ENCODE results near the gene IMPDH1.

Gene IMPDH1

DNA sequence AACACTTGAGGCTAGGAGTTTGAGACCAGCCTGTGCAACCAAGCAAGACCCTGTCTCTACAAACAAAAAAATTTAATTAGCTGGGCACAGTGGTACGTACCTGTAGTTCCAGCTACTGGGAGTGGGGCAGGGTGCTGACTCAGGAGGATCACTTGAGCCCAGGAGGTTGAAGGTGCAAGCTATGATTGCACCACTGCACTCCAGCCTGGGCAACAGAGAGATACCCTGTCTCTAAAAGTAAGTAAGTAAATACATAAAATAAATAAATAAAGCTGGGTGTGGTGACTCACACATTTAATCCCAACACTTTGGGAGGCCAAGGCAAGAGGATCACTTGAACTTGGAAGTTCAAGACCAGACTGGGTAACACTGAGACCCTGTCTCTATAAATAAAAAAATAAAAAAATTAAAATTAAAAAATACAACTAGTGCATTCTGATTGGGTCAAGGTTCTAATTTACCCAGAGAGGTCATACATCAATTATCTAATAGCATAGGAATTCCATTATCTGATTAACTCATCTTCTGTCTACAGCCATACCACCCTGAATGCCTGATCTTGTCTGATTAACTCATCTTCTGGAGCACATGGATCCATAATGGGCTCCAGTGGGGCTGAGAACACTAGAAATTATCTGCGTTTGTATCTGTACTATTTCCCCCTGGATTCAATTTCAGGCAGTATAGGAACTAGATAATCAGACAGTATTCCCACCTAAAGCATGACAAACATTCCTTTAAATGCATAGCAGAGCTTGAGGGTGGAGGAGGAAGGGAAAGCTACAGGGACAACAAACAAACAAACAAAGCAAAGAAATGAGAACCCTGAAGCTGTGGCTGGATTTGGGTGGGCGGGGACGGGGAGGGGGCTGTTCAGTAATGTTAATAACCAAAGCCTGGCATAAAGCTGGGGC lies 24.9 kb upstream of the IMPDH1 start:
- no peak for DNase-seq

DNA sequence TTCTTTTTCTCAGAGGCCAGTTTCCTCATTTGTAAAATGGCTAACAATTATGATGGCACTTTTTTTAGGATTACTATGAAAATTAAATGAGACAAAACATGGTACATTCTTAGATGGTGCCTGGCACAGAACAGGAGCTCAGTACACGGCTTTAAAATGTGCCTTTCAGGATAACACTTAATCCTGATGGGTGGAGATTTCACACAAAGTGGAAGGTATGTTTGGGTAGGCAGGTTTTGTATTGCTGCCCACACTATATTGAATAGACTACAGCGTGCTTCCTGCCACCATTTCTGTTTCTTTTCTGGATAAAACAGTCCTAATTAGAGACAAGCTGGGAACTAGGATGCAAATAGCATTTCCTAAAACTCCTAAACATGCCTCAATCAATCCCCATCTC lies 22.0 kb upstream of the IMPDH1 start:
- DNase-seq = no peak

DNA sequence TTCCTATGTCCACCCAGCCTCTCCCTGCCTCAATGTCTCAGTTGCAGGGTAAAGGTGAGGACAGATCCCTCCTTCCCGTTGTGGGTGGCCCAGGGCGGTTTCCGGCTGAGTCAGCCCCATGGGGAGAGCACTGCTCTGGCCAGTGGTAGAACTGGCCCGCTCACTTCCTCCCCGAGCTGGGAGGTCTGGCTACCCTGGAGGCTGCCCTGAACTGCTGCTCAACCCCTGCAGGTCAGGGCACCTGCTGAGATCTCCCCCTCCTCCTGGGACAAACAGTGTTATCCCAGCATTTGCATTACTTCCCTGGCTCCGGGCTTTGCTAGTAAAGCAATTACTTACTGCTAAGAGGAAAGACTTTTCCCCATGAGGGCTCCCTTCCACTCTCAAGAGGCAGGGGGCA lies 21.4 kb upstream of the IMPDH1 start:
- DNase-seq = no peak

DNA sequence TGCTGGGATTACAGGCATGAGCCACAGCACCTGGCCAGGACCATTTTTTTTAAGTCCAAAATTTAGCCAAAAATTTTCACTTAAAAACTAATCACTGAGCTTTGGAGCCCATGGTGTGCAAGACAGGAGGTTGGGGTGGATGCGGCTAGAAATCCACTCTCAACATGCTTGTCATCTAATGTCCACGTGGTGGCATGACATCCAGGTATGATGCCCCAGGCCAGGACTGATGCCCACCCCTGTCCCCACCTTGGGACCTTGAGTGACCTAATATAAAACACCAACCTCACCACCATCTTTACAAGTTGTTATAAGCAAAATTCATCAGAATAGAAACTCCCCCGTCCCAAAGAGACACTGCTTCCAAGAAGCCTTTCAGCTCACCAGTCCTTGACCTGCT lies 20.4 kb upstream of the IMPDH1 start:
- DNase-seq = no peak

DNA sequence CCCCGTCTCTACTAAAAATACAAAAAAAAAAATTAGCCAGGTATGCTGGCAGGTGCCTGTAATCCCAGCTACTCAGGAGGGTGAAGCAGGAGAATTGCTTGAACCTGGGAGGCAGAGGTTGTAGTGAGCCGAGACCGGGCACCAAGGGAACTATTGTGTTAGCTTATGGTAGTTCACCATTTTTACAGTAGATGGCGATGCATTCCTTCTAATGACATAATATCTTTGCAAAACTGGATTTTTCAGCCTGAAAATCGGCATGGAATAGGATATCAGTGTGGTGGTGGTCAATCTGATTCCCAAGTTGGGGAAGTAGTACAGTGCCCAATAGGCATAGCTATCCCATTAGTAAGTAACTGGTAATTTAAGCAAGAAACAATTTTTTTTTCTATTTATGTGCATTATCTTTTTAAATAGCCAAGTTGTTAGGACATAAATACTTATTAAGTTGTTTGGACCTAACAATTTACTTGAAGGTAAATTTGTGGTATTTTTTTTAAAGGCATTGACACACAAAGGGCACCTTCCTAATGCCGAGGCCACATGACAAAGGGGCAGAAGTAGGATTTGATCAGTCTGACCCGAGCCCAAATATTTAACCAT lies 17.6 kb upstream of the IMPDH1 start:
- no peak for DNase-seq

DNA sequence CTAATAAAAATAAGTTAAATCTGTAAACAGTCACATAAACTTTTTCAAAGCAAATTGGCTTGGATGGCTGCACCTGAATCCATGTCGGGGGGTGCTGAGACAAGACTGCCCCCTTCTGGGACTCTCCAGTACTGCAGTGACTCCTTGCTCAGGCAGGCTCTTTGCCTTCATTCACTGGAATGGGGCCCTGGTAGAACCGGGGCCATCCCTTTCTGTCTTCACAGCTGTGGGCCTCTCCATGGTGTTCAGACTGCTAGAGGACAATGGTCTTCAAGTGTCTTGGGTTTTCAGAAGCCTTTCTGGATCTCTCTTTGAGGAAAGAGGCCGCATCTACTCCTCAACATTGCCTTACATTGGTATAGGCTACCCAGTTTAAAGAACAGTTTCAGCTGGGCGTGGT lies 16.1 kb upstream of the IMPDH1 start:
- peak; percentile 97 for DNase-seq

DNA sequence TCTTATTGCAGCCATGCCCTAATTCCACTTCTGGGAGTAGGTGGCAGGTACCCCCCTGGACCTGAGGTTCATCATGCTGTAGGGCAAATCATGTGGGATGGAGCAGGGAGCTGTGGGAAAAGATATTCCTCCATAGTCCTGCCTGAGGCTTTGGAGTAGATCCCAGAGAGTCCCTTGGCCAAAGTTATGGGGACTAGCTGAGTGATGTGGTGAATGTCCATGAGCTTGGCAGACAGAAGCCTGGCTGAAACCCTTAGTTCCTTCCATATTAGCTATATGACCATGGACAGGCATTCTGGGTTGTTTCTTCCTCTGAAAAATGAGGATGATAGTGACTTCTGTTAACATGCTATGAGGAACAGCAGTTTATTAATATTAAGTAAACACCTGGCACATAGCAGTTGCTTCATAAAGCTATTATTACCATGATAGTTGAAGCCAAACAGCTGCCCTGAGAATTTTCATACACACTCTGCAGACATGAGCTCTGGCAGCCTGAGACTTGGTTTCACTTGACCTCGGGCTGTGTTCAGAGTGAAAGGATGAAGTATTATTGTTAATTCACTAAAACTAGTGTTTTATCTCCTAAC lies 15.0 kb upstream of the IMPDH1 start:
- no peak for DNase-seq

DNA sequence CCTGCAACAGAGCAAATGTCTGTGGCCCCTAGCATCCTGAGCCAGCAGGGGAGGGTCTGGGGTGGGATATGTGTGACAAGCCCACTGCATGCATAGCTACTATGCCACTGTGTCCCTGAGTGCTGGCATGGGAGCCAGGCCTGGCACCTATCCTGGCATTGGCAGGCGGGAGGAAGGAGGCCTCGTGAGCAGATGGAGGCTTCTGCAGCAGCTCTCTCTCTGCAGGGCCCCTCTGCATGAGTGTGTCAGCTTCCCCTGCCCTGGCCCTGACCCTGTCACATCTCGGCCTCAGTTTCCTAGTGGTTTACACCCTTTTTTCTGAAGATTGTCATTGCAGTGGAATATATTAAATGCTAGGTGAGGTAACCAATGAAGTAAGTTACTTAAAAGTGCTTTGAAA lies 13.1 kb upstream of the IMPDH1 start:
- DNase-seq = no peak

DNA sequence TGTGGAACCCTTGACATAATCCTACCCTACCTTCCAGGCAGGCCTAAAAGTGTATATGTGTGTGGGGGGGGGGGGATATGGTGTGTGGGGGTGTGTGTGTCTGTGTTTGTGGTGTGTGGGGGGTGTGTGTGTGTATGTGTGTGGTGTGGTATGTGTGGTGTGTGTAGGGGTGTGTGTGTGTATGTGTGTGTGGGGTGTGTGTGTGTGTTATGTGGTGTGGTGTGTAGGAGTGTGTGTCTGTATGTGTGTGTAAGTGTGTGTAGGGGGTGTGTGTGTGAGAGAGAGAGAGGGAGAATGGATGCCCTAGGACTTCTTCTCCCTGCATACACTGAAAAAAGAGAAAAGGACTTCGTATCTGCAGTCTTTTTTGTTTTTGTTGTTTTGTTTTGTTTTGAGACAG lies 12.3 kb upstream of the IMPDH1 start:
- DNase-seq = no peak

DNA sequence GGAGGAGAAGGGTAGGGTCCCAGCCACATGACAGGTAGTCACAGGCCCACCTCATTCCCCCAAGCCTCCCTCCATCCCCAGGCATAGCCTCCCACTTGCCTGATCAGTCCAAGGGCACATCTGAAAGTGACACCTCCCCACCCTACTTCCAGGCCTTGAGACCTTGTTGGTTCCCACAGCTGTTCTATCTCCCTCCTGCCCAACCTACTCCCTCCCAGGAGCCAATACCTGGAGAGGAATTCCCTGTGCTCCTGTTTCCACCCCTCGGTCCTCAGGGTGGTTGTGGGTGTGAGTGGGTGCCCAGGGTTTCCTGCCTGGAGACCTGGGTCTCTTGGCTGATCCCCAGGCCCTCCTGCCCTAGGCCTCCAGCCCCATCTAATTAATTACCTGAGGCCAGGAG lies 11.6 kb upstream of the IMPDH1 start:
- no peak for DNase-seq

DNA sequence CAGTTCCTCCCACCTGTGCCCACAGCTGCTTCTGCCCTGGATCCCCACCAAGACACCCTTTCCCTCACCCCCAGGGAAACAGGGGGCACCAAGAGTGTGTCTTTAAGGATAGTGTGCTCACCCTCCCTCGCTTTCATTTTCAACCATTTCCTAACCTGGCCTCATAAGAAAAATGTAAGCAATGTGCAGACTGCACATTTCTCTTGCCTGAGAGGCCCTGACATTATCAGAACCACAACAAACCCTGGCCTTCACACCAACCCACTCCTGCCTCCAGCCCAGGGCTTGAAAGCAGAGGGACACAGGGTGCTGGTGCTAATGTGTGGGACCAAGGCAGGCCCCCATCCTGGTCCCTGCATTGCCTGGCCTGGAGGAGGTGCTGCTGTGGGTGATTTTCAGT lies 11.0 kb upstream of the IMPDH1 start:
- DNase-seq = no peak

DNA sequence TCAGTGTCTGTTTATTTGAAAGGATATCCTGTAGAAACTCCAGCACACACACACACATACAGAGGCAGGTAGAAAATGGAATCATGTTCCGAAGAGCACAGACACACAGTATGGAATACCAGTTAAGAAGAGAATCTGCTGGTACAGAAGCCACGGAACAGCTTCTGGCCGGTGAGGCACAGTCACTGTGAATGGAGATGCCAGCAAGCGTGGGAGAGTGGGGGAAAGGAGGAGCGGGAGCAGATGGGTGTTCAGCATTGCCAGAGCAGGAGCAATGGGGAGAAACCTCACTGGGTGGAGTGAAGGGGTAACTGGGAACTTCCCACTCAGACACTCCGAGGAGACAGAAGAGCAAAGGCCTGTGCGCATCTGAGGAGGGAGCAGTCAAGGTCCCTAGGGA lies 9.5 kb upstream of the IMPDH1 start:
- no peak for DNase-seq

DNA sequence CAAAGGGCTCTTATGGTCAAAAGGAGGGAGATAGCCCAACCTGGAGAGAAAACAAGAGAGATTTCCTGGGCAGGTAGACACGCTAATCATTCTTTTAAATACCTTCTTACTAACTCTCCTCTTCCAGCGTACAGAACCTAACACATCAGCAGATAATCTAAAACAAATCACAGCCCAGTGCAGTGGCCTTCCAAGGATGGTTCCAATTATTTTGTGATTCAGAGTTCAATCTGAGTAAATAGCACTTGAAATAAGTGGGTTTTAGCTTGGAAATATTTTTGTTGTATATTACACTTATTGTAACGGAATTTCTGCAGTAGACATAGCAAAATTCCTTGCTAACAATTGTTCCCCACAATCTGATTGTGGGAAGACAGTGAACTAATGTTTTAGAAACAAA lies 7.3 kb upstream of the IMPDH1 start:
- DNase-seq = no peak

DNA sequence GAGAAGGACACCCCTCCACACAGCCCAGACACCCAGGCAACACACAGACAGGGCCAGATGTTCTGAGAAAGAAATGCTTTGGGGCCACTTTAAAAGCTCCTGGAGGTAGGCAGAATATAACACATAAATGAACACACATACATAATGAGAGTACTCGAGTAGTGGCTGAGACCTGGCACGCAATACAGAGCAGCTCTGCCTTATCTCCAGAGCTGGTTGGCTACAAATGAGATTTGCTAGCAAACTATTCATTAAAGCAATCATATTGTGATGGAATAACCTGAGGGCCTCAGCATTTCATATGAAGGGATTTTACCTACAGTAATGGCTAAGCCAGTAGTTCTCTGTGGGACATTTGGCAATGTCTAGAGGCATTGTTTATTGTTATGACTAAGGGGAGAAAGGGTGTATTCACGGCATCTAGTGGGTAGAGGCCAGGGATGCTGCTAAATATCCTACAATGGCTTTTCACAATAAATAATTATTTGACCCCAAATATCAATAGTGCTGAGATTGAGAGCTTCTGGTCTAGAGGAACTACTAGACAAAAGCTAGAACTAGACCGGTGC lies 5.5 kb upstream of the IMPDH1 start:
- DNase-seq = no peak

DNA sequence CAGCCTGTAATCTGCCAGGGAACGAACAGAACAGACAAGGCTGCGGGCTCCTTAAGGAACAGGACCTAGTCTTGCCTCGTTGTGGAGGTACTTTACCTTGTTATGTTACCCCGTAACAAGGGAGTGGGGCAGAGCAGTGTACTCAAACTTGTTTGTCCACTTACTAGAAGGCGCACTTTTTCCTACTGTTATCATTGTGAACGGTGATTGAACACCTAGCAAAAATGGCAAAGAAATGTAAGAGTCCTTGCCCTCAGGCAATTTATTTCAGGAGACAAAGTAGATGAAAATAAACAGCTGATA lies 620 bp upstream of the IMPDH1 start:
- no peak for DNase-seq

DNA sequence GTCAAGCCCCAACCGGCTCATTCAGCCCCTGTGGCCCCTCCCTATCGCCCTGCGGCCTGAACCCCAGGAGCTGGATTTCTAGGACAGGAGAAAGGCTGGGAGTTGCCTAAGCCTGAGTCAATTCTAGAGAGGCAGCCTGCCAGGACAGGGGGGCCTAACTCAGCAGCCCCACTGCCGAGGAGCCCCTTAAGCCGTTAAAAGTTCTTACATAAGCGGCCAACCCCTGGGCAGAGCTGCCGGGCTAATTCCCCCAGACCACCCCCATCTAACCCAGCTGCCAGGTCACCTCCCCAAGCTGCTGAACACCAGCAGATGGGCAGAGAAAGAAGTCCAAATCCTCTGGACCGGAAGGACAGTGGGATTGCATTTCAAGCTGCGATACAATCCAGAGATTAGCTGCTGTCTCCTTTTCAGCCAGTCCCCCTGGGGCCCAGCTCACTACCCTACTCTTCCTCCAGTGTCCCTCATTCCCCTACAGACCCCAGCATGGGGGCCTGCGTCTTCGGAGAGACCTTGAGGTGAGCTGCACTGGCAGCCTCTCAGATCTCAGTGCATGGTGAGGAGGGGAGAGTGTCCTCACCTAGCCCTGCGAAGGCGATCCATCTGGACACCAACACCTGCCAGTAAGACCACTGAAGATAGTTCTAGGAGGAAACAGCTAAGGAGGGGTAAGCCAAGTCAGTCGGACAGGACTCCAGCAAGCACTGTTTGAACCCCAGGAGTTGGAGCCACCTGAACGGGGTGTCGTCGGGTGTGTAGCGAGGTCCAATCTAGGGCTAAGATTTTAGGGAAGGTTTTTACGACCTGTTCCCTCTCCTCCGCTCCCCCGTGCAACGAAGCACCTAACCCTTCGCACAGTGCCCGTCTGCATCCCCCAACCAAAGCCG lies 830 bp downstream of the IMPDH1 start:
- DNase-seq = no peak

DNA sequence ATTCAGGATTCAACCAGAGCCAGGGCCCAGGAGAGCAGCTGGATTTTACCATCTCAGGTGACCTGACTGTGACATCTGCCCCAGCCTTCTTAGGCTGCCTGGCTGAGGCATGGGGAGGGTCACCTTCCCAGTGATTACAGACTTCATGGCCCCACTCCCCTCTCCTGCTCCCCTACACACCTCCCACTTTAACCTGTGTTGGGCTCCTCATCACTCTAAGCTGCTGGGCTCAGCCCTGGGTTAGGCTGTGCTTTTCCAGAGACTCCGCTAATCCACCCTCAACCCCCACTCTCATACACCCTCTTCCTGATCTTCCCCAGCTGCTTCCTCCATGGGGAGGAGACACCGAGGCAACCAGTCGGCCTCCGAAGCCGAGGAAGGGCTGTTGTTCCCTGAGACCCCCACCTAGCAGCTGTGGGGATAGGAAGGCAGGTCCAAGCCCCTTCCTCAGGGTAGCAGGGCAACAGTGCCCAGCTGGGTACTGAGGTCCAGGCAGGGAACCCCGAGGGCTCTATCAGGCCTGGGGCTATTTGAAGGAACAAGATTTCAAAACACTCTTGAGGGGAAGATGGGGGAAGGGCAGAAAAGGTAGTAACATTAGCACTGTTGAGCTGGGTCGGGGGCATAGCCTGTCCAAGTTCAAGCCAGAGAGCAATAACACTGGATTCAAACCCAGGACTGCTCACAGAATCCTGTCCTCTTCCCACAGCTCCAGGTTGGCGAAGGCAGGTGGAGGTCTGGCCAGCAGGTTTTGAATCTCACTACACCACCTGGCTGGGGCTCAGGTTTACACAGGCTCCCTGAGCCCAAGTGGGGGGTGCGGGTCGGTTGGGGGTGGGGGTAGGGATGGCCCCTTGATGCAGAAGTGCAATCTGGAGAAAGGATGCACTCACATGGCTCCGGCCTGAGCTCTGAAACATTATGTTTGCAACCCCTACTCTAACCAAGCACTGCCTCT lies 1.8 kb downstream of the IMPDH1 start:
- DNase-seq = no peak

DNA sequence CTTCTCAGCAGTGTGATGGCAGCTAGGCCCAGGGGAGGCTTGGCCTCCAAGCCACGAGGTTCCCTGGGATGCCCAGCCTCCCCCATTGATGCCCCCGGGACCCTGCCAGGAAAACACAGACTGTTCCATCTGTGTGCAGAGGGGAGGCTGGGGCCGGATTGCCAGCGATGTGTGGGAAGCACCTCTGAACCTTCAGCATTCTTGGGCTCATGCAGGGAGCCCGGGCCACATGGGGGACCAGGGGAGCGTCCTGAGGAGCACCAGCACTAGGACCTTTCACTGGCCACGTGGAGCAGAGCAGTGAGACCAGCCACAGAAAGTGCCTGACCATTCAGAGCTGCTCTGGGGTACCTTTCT lies 2.6 kb downstream of the IMPDH1 start:
- DNase-seq = no peak

DNA sequence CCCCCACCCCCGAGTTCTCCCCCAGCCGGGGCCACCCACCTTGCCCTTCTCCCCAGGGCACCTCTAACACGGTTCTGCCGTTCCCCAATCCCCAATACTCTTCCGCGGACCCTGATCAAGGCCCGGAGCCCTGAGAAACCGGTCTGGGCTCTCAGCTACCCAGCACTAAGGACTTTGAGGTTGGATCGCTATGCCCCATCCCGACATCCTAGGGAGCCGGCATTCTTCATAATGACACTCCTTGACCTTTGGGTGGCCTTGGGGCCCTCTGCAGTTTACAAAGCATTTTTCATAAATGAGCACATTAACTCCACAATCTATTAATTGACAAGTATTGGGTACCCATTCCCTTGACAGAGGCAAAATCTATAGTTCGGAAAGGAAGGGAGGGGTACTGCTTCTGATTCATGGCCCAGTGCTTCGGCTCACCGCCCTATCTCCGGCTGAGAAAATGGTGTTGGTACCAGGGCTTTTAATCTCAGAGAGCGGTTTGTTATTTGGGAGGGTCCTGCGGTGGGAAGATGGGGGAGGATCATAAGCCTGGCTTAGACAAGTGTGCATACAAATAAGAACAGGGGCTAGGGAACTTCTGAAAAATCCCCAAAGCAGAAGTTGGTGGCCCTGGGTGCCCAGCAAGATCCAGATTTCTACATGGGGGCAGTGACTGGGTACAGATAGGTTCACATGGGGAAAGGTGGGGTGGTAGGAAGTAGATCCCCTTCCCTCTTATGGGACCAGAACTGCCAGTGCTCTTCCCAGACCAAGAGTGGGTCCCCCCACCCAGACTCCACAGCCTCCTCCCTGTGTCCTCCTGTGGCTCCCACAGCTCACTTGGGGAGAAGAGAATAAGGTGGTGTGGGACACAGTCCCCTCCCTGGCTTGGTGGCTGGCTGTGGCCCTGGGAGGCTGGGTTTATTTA lies 3.2 kb downstream of the IMPDH1 start:
- no peak for DNase-seq

DNA sequence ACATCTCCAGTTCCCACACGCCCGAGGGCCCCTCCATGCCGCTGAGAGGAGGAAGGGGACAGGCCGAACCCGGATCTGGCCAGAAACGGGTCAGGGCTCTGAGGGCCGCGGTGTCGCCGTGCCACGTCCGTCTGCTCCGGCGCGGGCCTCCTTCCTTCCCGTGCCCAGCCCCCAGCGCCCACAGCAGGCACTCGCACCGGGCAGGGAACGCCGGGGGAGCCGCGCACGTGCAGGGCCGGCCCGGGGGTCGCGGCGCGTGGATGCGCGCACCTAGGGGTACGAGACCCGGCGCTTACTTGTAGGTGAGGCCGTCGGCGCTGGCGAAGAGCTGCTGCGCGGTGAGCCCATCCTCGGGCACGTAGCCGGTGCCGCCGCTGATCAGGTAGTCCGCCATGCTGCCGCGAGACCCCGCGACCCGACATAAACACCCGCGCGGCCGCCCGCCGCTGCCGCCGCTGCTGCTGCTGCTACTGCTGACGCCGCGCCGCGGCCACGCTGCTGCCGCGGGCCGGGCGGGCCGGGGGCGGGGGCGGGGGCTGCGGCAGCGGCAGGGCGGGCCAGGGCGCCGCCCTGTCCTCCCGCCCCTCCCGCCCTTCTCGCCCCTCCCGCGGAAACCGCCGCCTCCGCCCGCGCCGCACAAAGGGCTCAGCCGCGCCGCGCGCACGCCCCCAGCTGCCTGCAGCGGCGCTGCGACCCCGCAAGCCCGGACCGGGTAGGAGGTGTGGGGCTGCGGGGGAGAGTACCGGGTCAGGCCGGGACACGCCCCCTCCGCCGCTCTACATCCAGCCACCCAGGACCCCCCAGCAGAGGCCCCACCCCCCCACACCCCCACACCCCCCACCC lies 4.1 kb downstream of the IMPDH1 start:
- peak; percentile 74 for DNase-seq
